Measurements from ENCODE around the gene KRTAP9-7.

- TF ChIP-seq CTCF (IDR thresholded peaks at IDR 0.05) (no peak), POLR2AphosphoS5 (IDR thresholded peaks at IDR 0.05; ENCODE audit: low read depth, low read length) (no peak), REST (IDR thresholded peaks at IDR 0.05; ENCODE audit: insufficient read depth in 1 of 2, low read depth in 2 of 2, low read length in 1 of 2) (no peak), SIN3A (IDR thresholded peaks at IDR 0.05; ENCODE audit: borderline replicate concordance, insufficient read depth, low read depth, low read length) (no peak)
These were observed 50.1 kb downstream of the KRTAP9-7 start for GRCh38 chr17:41325611-41326010.
